HepG2 (cell line): Measurements from ENCODE around the gene MYBPC2. TPM values are rescaled to one million over a fixed set of nuclear protein-coding genes. Genes with fewer than 3 reads are reported as not detected.

Source experiments
- ATAC-seq: fragments of 200-7000 bp; cut with Tn5 transposase; 3 replicates; pipeline ENCODE4 v1.9.1; 2020; ENCODE audit warnings: mild to moderate bottlenecking, moderate library complexity
- BruUV-seq: library from RNA; stranded (reverse); fragments of 400-500 nt; replicated peaks from 2 replicates; lab custom pipeline; 2021; lab: Mats Ljungman, UMichigan
- CTCF ChIA-PET: fragments of 300-600 bp; formaldehyde crosslinking; extraction: SDS; loops from one replicate; lab custom pipeline; 2021; ENCODE audit warnings: low total read pairs, inconsistent platforms, low intra/inter-chr PET ratio; lab: Yijun Ruan, JAX
- POLR2A ChIA-PET: fragments of 350-600 bp; sonication (Branson Sonifier 250); formaldehyde crosslinking; loops from one replicate; lab custom pipeline; 2020; ENCODE audit warnings: antibody characterized with exemption, inconsistent platforms; lab: Yijun Ruan, JAX
- DNase-seq: peaks from one replicate; pipeline ENCODE4 v3.0.0-alpha.2; 2015; ENCODE audit warnings: low spot score
- FAIRE-seq: peaks from 3 replicates; lab custom pipeline; 2011; peaks lifted over from hg19 to GRCh38; lab: Jason Lieb, UNC
- H2AFZ ChIP-seq: one replicate; pipeline ENCODE4 v1.6.1; 2011; ENCODE audit warnings: low read length, inconsistent platforms
- H3K27ac ChIP-seq: fragments of 300-600 bp; 3 replicates; pipeline ENCODE4 v1.8.0; 2011; ENCODE audit warnings: mixed run types, mild to moderate bottlenecking, mixed read lengths, low read length, inconsistent platforms; ENCODE audit not compliant: insufficient read depth; ENCODE audit errors: extremely low read length
- H3K27me3 ChIP-seq, 2 experiments: fragments of 200-600 bp in 1 of 2; 2 replicates in 1 of 2; 3 replicates in 1 of 2; pipeline versions ENCODE4 v1.6.0 to v1.8.0; 2011; ENCODE audit warnings: low read length in 2 of 2, mild to moderate bottlenecking in 2 of 2, moderate library complexity in 2 of 2, inconsistent platforms in 1 of 2; ENCODE audit not compliant: insufficient read depth in 2 of 2, control insufficient read depth in 1 of 2
- H3K36me3 ChIP-seq, 2 experiments: fragments of 200-600 bp in 1 of 2; replicated peaks in 1 of 2; 2 replicates in 1 of 2; 3 replicates in 1 of 2; pipeline versions ENCODE4 v1.5.1 to v1.8.0; 2011; ENCODE audit warnings: low read length in 2 of 2, inconsistent platforms in 1 of 2; ENCODE audit not compliant: insufficient read depth in 2 of 2, control insufficient read depth in 1 of 2
- H3K4me1 ChIP-seq: 2 replicates; pipeline ENCODE4 v1.5.1; 2012; ENCODE audit warnings: low read length, inconsistent platforms; ENCODE audit not compliant: insufficient read depth
- H3K4me2 ChIP-seq: 2 replicates; pipeline ENCODE4 v1.6.0; 2011; ENCODE audit warnings: low read depth, low read length, inconsistent platforms
- H3K4me3 ChIP-seq, 3 experiments: fragments of 200-600 bp in 1 of 3; sonication (generic), shearing (Covaris generic) in 1 of 3; replicated peaks in 1 of 3; 2 replicates each; pipeline ENCODE4 v1.5.1; 2011 to 2016; ENCODE audit warnings: low read length in 3 of 3, inconsistent platforms in 2 of 3, low read depth in 2 of 3, mild to moderate bottlenecking in 2 of 3, control low read depth in 1 of 3, mixed read lengths in 1 of 3; ENCODE audit not compliant: insufficient read depth in 1 of 3
- H3K79me2 ChIP-seq: one replicate; pipeline ENCODE4 v1.6.1; 2011; ENCODE audit warnings: low read length, inconsistent platforms; ENCODE audit not compliant: insufficient read depth
- H3K9ac ChIP-seq: 2 replicates; pipeline ENCODE4 v1.6.0; 2011; ENCODE audit warnings: mild to moderate bottlenecking, low read depth, low read length, inconsistent platforms; ENCODE audit not compliant: insufficient read depth
- H3K9me3 ChIP-seq: 2 replicates; pipeline ENCODE4 v1.5.1; 2012; ENCODE audit warnings: mild to moderate bottlenecking, low read length
- H4K20me1 ChIP-seq: 2 replicates; pipeline ENCODE4 v1.6.0; 2011; ENCODE audit warnings: inconsistent platforms, mild to moderate bottlenecking, low read length, moderate library complexity; ENCODE audit not compliant: insufficient read depth
- KLF6 ChIP-seq: IDR thresholded peaks from 2 replicates; pipeline ENCODE4 v1.8.0; 2016; ENCODE audit warnings: missing biosample characterization, missing genetic modification reagents
- MLLT10 ChIP-seq: sonication (generic); formaldehyde crosslinking; IDR thresholded peaks from 2 replicates; pipeline ENCODE4 v1.4.0; 2020; ENCODE audit warnings: missing genetic modification reagents
- RBM22 ChIP-seq: fragments of 200-400 bp; formaldehyde crosslinking; optimal IDR thresholded peaks from 2 replicates; pipeline ENCODE3; 2017; ENCODE audit warnings: mild to moderate bottlenecking, low read length, moderate library complexity
- ZBTB7A ChIP-seq: sonication (generic); formaldehyde crosslinking; IDR thresholded peaks from 2 replicates; pipeline ENCODE4 v1.8.0; 2022; ENCODE audit warnings: mild to moderate bottlenecking, missing genetic modification reagents
- WGBS: methylation state at CpG from one replicate; pipeline ENCODE4 v1.1.6; 2017; ENCODE audit warnings: low lambda C conversion rate; 5-methylcytosine and 5-hydroxymethylcytosine counted together
- in situ Hi-C: cut with HindIII; loops from 2 replicates; pipeline ENCODE4 v1.10.0; 2017; ENCODE audit warnings: low pct_unique_long_range_greater_than_20kb; ENCODE audit not compliant: extremely low pct_ligation_motif_present
- intact Hi-C: fragments of 100-400 bp; cut with micrococcal nuclease; formaldehyde crosslinking; loops from one replicate; pipeline ENCODE4 v1.10.0; 2022; ENCODE audit not compliant: unreplicated experiment
- polyA plus RNA-seq, 8 experiments: library from polyadenylated mRNA; depleted of rRNA in 3 of 8; stranded (reverse) in 7 of 8; unstranded in 1 of 8; fragments of >200 nt; fragmentation: Illumina TruSeq in 4 of 8; extraction: Trizol in 4 of 8; gene quantifications; 2 replicates each; pipeline versions ENCODE4 v1.2.1 to v1.2.3, GENCODE V29; 2011 to 2016; ENCODE audit warnings: low read depth in 4 of 8, missing spikeins in 1 of 8, mixed read lengths in 1 of 8; ENCODE audit not compliant: insufficient read depth in 1 of 8
- total RNA-seq, 5 experiments: library from RNA; depleted of rRNA; stranded (reverse); fragments of >200 nt; fragmentation: Illumina TruSeq; extraction: Trizol; gene quantifications; 2 replicates each; pipeline ENCODE4 v1.2.3, GENCODE V29; 2016; ENCODE audit warnings: low read depth in 1 of 5
- TF ChIP-seq, protein P1 (sequence below), 2 experiments: fragments of 450-650 bp in 1 of 2; sonication (generic) in 1 of 2; formaldehyde crosslinking in 1 of 2; IDR thresholded peaks; 2 replicates each; pipeline versions ENCODE4 v1.6.1 to v1.8.0; 2016 to 2022; ENCODE audit warnings: antibody characterized with exemption in 1 of 2, mild to moderate bottlenecking in 1 of 2, missing genetic modification reagents in 1 of 2
- TF ChIP-seq, protein P2 (sequence below): sonication (generic); formaldehyde crosslinking; IDR thresholded peaks from 2 replicates; pipeline ENCODE4 v1.4.0; 2020; ENCODE audit warnings: missing genetic modification reagents
- TF ChIP-seq, protein P3 (sequence below): sonication (generic); formaldehyde crosslinking; IDR thresholded peaks from 2 replicates; pipeline ENCODE4 v1.5.0; 2020; ENCODE audit warnings: mild to moderate bottlenecking, low read depth, missing genetic modification reagents, borderline replicate concordance

Gene MYBPC2
- total and polyA plus RNA-seq, 2 of the 13 experiments (the other 11 are each of a cell fraction or from before 2014, with no cell fraction given) = not detected

DNA sequence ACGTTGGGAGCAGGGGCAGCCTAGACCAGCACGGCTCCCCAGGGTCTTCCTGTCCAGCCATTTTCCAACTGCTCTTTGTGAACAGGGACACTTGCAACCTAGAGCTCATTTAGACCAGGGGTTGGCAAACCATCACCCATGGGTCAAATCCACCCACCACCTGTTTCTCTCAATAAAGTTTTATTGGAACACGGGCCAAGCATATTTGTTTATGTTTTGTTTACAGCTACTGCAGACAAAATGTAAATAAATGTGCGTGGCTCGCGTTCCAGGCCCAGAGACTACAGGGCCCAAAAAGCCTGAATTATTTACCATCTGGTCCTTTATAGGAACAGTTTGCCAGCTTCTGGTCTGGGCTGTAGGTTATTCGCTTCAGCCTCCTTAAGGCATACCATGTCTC lies 30.3 kb downstream of the MYBPC2 start:
- intact Hi-C loops (no loop called here), in situ Hi-C loops (loop anchor here (10.0 kb wide), 1 partner anchor 88 kb away; the partner anchor contains the start of gene NR1H2)
- Histone ChIP-seq H4K20me1 (no peaks in the 10 kb centered on the region), H3K36me3 (no peaks in the 10 kb centered on the region), H3K9me3 (no peaks in the 10 kb centered on the region), H3K4me2 (no peak overlapping the region), H3K27me3 (no peaks in the 10 kb centered on the region), H3K79me2 (no peaks in the 10 kb centered on the region), H3K4me1 (peaks cover 55% of the 10 kb centered on the region), H3K4me3 (no peak overlapping the region), H3K27ac (no peak overlapping the region), H3K9ac (no peak overlapping the region), H2AFZ (no peak overlapping the region)
- ATAC-seq (no peak), FAIRE-seq (no peak), DNase-seq (no peak)
- ChIA-PET POLR2A (no interaction called here), CTCF (no interaction called here)
- TF ChIP-seq ZBTB7A (CRISPR knock-in tag) (no peak), MLLT10 (no peak), RBM22 (no peak), KLF6 (CRISPR knock-in tag) (no peak)
- TF ChIP-seq, protein P1, sequence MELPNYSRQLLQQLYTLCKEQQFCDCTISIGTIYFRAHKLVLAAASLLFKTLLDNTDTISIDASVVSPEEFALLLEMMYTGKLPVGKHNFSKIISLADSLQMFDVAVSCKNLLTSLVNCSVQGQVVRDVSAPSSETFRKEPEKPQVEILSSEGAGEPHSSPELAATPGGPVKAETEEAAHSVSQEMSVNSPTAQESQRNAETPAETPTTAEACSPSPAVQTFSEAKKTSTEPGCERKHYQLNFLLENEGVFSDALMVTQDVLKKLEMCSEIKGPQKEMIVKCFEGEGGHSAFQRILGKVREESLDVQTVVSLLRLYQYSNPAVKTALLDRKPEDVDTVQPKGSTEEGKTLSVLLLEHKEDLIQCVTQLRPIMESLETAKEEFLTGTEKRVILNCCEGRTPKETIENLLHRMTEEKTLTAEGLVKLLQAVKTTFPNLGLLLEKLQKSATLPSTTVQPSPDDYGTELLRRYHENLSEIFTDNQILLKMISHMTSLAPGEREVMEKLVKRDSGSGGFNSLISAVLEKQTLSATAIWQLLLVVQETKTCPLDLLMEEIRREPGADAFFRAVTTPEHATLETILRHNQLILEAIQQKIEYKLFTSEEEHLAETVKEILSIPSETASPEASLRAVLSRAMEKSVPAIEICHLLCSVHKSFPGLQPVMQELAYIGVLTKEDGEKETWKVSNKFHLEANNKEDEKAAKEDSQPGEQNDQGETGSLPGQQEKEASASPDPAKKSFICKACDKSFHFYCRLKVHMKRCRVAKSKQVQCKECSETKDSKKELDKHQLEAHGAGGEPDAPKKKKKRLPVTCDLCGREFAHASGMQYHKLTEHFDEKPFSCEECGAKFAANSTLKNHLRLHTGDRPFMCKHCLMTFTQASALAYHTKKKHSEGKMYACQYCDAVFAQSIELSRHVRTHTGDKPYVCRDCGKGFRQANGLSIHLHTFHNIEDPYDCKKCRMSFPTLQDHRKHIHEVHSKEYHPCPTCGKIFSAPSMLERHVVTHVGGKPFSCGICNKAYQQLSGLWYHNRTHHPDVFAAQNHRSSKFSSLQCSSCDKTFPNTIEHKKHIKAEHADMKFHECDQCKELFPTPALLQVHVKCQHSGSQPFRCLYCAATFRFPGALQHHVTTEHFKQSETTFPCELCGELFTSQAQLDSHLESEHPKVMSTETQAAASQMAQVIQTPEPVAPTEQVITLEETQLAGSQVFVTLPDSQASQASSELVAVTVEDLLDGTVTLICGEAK (IDR thresholded peaks at IDR 0.05) = peak; percentile 67
- TF ChIP-seq, protein P1 (CRISPR knock-in tag; IDR thresholded peaks at IDR 0.05) = peak; percentile 98
- TF ChIP-seq, protein P2, sequence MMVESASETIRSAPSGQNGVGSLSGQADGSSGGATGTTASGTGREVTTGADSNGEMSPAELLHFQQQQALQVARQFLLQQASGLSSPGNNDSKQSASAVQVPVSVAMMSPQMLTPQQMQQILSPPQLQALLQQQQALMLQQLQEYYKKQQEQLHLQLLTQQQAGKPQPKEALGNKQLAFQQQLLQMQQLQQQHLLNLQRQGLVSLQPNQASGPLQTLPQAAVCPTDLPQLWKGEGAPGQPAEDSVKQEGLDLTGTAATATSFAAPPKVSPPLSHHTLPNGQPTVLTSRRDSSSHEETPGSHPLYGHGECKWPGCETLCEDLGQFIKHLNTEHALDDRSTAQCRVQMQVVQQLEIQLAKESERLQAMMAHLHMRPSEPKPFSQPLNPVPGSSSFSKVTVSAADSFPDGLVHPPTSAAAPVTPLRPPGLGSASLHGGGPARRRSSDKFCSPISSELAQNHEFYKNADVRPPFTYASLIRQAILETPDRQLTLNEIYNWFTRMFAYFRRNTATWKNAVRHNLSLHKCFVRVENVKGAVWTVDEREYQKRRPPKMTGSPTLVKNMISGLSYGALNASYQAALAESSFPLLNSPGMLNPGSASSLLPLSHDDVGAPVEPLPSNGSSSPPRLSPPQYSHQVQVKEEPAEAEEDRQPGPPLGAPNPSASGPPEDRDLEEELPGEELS (CRISPR knock-in tag) = no peak
- TF ChIP-seq, protein P3, sequence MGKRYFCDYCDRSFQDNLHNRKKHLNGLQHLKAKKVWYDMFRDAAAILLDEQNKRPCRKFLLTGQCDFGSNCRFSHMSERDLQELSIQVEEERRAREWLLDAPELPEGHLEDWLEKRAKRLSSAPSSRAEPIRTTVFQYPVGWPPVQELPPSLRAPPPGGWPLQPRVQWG (CRISPR knock-in tag) = no peak
- BruUV-seq = no TSS peak
- 52% methylated on average over 6 of the region's 7 CpGs for WGBS
